SU-DHL-6 (cell line): ENCODE measurements around the gene ACTN4.
A peak's percentile ranks its signal among the peaks of the same experiment; 100 is the strongest.

Experiments used
- H2AFZ ChIP-seq: fragments of 200-600 bp; sonication (generic); 2 replicates; pipeline ENCODE4 v1.6.1; 2014; ENCODE audit warnings: low read depth, mild to moderate bottlenecking, moderate library complexity, mixed read lengths, antibody characterized with exemption, low read length; ENCODE audit not compliant: severe bottlenecking
- H3F3A ChIP-seq: fragments of 200-600 bp; shearing (Covaris generic); 2 replicates; pipeline ENCODE4 v1.6.0; 2016; ENCODE audit warnings: antibody characterized with exemption, mild to moderate bottlenecking; ENCODE audit not compliant: insufficient read depth
- H3K27ac ChIP-seq: fragments of 200-600 bp; sonication (generic); 2 replicates; pipeline ENCODE4 v1.5.1; 2016; ENCODE audit warnings: low read depth, mild to moderate bottlenecking, low read length, moderate library complexity, mixed read lengths
- H3K27me3 ChIP-seq: fragments of 200-600 bp; sonication (generic), shearing (Covaris generic); 2 replicates; pipeline ENCODE4 v1.6.0; 2014; ENCODE audit warnings: mild to moderate bottlenecking, low read length
- H3K36me3 ChIP-seq: fragments of 200-600 bp; sonication (generic); 2 replicates; pipeline ENCODE4 v1.6.1; 2014; ENCODE audit warnings: mild to moderate bottlenecking, low read length, mixed read lengths
- H3K4me2 ChIP-seq: fragments of 300-600, 200-600 bp; shearing (Covaris generic), sonication (generic); 2 replicates; pipeline ENCODE4 v1.6.0; 2014; ENCODE audit warnings: low read length, low read depth, mild to moderate bottlenecking; ENCODE audit not compliant: poor library complexity, severe bottlenecking
- H3K4me3 ChIP-seq: fragments of 200-600 bp; sonication (generic); 2 replicates; pipeline ENCODE4 v1.5.1; 2014; ENCODE audit warnings: antibody characterized with exemption, low read length, mild to moderate bottlenecking, mixed read lengths; ENCODE audit not compliant: insufficient read depth, poor library complexity, severe bottlenecking
- H3K79me2 ChIP-seq: fragments of 200-600 bp; sonication (generic); 2 replicates; pipeline ENCODE4 v1.6.1; 2014; ENCODE audit warnings: mild to moderate bottlenecking, low read length, moderate library complexity; ENCODE audit not compliant: insufficient read depth
- H3K9ac ChIP-seq: fragments of 200-600 bp; sonication (generic); 2 replicates; pipeline ENCODE4 v1.7.0; 2014; ENCODE audit warnings: mild to moderate bottlenecking, low read length
- H3K9me2 ChIP-seq: fragments of 200-600 bp; sonication (generic); replicated peaks from 2 replicates; pipeline ENCODE4 v1.6.1; 2014; ENCODE audit warnings: low read length; ENCODE audit not compliant: insufficient read depth
- H3K9me3 ChIP-seq: fragments of 200-600 bp; sonication (generic); 2 replicates; pipeline ENCODE4 v1.6.1; 2014; ENCODE audit warnings: low read length, mixed read lengths; ENCODE audit not compliant: insufficient read depth
- H4K20me1 ChIP-seq: fragments of 200-600 bp; sonication (generic); 2 replicates; pipeline ENCODE4 v1.6.1; 2014; ENCODE audit warnings: low read depth, mild to moderate bottlenecking, antibody characterized with exemption, low read length, moderate library complexity, mixed read lengths
- CTCF ChIP-seq: fragments of 200-600 bp; sonication (generic); IDR thresholded peaks from one replicate; pipeline ENCODE4 v1.5.1; 2017; ENCODE audit warnings: antibody characterized with exemption, mild to moderate bottlenecking, low read length, moderate library complexity; ENCODE audit not compliant: insufficient read depth, poor library complexity, severe bottlenecking
- EZH2phosphoT487 ChIP-seq: fragments of 200-600 bp; sonication (generic), shearing (Covaris generic); conservative IDR thresholded peaks from 2 replicates; pipeline ENCODE4 v1.6.1; 2018; ENCODE audit warnings: mild to moderate bottlenecking, antibody characterized with exemption, low read length, moderate library complexity, mixed read lengths

ACTN4 gene

GRCh38 chr19:38619361-38620174, 27.9 kb upstream of the ACTN4 start:
- H3K27ac ChIP-seq: peak overlapping the region; percentile 28
- H3K4me2 ChIP-seq: peak overlapping the region; percentile 94
- peak overlapping the region; percentile 94 for H3K9ac ChIP-seq
- peak overlapping the region; percentile 54 for H2AFZ ChIP-seq
- no peaks in the 10 kb centered on the region for H4K20me1 ChIP-seq
- H3K79me2 ChIP-seq: peaks cover 46% of the 10 kb centered on the region
- H3K4me3 ChIP-seq: peak overlapping the region; percentile 94
- no peaks in the 10 kb centered on the region for H3K27me3 ChIP-seq
- H3K9me3 ChIP-seq: no peaks in the 10 kb centered on the region
- TF ChIP-seq CTCF (no peak), EZH2phosphoT487 (no peak)
- H3F3A ChIP-seq: peaks cover 11% of the 10 kb centered on the region
- no peaks in the 10 kb centered on the region for H3K9me2 ChIP-seq
- peaks cover 8% of the 10 kb centered on the region; the same call in 1 of the 2 replicates for H3K36me3 ChIP-seq

GRCh38 chr19:38624822-38625221, 22.6 kb upstream of the ACTN4 start:
- no peaks in the 10 kb centered on the region for H3K9me3 ChIP-seq
- H3K27ac ChIP-seq: no peak overlapping the region
- no peaks in the 10 kb centered on the region for H3K27me3 ChIP-seq
- H3K9ac ChIP-seq: no peak overlapping the region
- H2AFZ ChIP-seq: no peak overlapping the region
- peaks cover 13% of the 10 kb centered on the region for H3K79me2 ChIP-seq
- no peak overlapping the region for H3K4me3 ChIP-seq
- no peak overlapping the region for H3K4me2 ChIP-seq
- no peaks in the 10 kb centered on the region for H4K20me1 ChIP-seq
- H3K9me2 ChIP-seq: no peaks in the 10 kb centered on the region
- peaks cover 10% of the 10 kb centered on the region; the same call in 1 of the 2 replicates for H3K36me3 ChIP-seq
- TF ChIP-seq EZH2phosphoT487 (no peak), CTCF (no peak)
- H3F3A ChIP-seq: no peaks in the 10 kb centered on the region

- Histone ChIP-seq H3K9me3 (no peaks in the 10 kb centered on the region), H3K9ac (no peak overlapping the region), H3K9me2 (no peaks in the 10 kb centered on the region), H3K4me3 (no peak overlapping the region), H3K79me2 (peaks cover 2% of the 10 kb centered on the region; the same call in 1 of the 2 replicates), H3K27me3 (no peaks in the 10 kb centered on the region), H3K36me3 (peaks cover 8% of the 10 kb centered on the region; the same call in 1 of the 2 replicates), H4K20me1 (no peaks in the 10 kb centered on the region), H3K27ac (no peak overlapping the region), H3F3A (no peaks in the 10 kb centered on the region), H2AFZ (no peak overlapping the region), H3K4me2 (no peak overlapping the region)
- TF ChIP-seq EZH2phosphoT487 (no peak), CTCF (no peak)
Measured at GRCh38 chr19:38626401-38626800, 21.0 kb upstream of the ACTN4 start.
